SH-SY5Y (cell line): ENCODE results near the gene HEXD.

ENCODE experiments used
- GATA2 ChIP-seq: IDR thresholded peaks from 2 replicates; pipeline ENCODE4 v1.6.1; 2011; ENCODE audit warnings: mild to moderate bottlenecking, low read depth, low read length
- GATA3 ChIP-seq: IDR thresholded peaks from 2 replicates; pipeline ENCODE4 v1.6.1; 2011; ENCODE audit warnings: low read depth, mild to moderate bottlenecking, low read length, moderate library complexity

DNA sequence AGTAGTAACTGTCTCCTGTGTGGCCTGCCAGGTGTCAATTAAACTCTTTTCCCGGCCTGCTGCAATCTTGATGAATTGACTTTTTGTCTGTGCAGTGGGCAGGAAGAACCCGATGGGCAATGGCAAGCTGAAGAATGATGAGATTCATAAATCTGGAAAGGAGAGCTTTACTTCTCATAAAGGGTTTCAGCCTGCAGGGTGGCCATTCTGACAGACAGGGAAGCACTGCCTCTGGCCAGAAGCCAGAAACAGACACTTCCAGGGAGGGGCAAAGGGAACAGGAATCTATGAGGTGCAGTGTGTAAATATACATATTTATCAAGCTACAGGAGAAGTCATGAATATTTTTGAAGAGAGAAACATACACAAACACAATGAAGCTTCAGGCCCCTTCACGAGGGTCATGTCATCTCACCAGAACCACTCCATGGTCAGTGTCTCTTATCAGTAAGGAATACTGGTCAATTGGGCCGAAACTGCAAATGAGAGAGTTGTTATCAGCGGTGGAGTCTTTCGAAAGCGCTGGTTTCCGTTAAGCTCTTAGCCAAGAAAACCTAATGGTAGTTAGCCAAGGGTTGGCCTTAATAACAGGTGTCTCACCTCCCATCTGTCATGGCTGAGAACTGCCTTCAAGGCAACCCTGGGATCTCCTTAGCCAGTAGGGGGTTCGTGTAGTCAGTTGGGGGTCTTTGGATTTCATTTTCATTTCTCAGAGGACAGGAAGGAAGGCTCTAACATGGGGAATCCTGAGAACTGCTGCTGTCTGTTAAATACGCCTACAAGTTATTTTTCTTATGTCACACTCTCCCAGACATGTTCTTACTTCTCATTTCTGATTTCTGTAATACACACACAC lies 39.2 kb downstream of the HEXD start:
- TF ChIP-seq GATA2 = no peak
- TF ChIP-seq GATA3 = no peak
